ENCODE measurements around the gene GABBR2. TPM values are rescaled to one million over a fixed set of nuclear protein-coding genes. Genes with fewer than 3 reads are reported as not detected.
A peak's percentile ranks its signal among the peaks of the same experiment; 100 is the strongest.

Gene GABBR2
- total and polyA plus RNA-seq, 9 of the 15 experiments (the other 6 are each of a cell fraction or from before 2014, with no cell fraction given): 0.15 to 1.9 (median 0.32) TPM

DNA sequence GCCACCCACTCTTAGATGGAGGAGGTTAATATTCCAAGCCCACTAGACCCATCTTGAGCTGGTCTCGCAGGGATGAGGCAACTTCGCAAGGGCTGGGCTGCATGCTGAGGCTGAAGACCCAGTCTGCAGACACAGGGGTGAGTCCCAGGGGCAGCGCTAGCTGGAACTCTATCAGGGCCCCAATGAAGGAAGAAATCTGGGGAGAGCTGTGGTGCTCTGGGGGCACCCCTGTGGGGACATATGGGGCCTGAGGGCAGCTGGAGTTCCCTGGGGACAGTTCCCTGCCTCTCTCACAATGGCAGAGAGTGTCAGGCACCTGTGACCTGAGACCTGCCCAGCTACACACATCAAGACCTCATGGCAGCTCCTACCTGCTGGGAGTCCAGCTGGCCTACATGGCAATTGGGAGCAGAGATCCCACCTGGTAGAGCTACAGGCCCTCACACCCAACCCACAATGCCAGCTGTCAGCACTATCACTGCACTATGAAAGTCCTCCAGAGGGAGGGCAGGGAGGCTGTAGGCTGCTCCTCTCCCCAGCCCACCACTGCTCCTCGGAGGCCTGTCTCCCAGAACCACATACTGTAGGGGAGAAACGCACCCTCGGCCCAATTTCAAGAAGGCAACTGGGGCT, 202.2 kb downstream of the GABBR2 start (continued):
- TF ChIP-seq, protein P1, sequence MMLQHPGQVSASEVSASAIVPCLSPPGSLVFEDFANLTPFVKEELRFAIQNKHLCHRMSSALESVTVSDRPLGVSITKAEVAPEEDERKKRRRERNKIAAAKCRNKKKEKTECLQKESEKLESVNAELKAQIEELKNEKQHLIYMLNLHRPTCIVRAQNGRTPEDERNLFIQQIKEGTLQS (IDR thresholded peaks at IDR 0.05): no peak
- TF ChIP-seq, protein P1 (CRISPR knock-in tag; conservative IDR thresholded peaks at IDR 0.05): no peak
- TF ChIP-seq, protein P2, sequence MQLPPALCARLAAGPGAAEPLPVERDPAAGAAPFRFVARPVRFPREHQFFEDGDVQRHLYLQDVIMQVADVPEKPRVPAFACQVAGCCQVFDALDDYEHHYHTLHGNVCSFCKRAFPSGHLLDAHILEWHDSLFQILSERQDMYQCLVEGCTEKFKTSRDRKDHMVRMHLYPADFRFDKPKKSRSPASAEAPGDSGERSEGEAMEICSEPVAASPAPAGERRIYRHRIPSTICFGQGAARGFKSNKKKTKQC (CRISPR knock-in tag; IDR thresholded peaks at IDR 0.05): no peak

DNA sequence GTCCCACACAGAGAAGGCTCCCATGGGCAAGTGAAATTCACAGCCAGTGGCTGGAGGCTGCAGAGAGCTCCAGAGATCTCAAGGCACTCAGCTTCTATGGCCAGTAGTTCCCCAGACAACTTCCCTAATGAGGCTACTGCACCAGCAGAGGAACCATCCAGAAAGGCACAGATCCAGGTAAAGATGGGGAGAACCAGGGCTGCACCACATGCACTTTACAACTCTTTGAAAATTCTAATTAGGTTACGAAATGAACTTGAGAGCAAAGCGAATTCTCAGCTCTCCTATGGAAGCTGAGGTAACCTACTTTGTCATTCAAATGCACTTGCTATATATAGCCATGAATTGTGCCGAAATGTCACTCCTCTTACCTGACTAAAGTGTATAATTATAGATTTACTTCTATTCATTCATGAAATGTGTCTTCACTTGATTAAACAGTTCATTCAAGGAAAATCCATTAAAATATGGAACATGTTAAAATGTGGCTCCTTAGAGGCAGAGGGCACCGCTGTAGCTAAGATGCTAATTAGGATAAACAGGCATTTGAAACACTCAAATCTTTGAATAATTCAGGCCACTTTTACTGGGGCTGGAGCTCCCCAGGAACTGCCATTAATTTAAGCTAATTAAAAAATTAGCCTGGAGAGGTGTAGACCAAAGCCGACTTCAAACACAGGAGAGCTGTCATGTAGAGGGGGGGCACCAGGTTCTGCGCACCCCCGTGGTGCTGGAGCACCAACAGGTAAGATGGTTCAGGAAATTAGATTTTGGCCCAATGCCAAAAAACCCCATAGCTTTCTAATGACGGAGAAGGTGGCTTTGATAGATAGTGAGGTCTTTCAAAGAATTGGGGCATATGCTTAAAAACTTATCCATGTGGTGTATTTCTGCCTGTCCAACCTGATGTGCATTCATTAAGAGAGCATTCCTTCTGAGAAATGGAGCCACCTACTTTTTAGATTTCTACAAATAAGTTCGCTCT, 204.1 kb downstream of the GABBR2 start:
- Histone ChIP-seq H4K20me1 (replicated peaks; ENCODE audit: control insufficient read depth, insufficient read depth, low read length) (no peaks in the 10 kb centered on the region), H3K9me1 (ENCODE audit: control insufficient read depth, insufficient read depth, low read length) (no peaks in the 10 kb centered on the region), H3K79me2 (ENCODE audit: control insufficient read depth, insufficient read depth, low read length) (no peaks in the 10 kb centered on the region), H3K9ac (ENCODE audit: insufficient read depth in 1 of 2, low read depth in 2 of 2, low read length in 2 of 2) (no peak overlapping the region), H3K27me3 (ENCODE audit: control insufficient read depth in 2 of 2, insufficient read depth in 2 of 2, low read length in 2 of 2) (no peaks in the 10 kb centered on the region; a peak in 1 of 5 replicates), H3K4me2 (ENCODE audit: insufficient read depth, low read length) (no peak overlapping the region), H3K4me1 (replicated peaks in 1 of 2; ENCODE audit: control insufficient read depth in 2 of 2, insufficient read depth in 2 of 2, low read length in 2 of 2) (peaks cover 0 to 3% of the 10 kb centered on the region in 2 experiments; a peak in 2 of 5 replicates), H3K27ac (ENCODE audit: extremely low read depth, low read depth, low read length) (no peak overlapping the region), H3K9me3 (replicated peaks; ENCODE audit: control insufficient read depth, insufficient read depth, low read depth, low read length) (no peaks in the 10 kb centered on the region), H2AFZ (ENCODE audit: low read depth, low read length) (peak overlapping the region; percentile 48; the same call in 1 of the 2 replicates), H3K36me3 (ENCODE audit: control insufficient read depth, insufficient read depth, low read length) (no peaks in the 10 kb centered on the region), H3K4me3 (no peak overlapping the region)
- intact Hi-C loops (cut with micrococcal nuclease): no loop called here
- FAIRE-seq: no peak
- POLR2A ChIA-PET: interaction anchor here (0.9 to 1.4 kb wide), 2 partner anchors 11 to 18 kb away, joined by 3 to 4 read pairs; no protein-coding TSS in a partner anchor
- in situ Hi-C loops (cut with MboI): no loop called here
- 38% methylated on average over 9 of the region's 9 CpGs for WGBS (ENCODE audit: insufficient coverage, low coverage, missing lambda C conversion rate)
- no TSS peak for BruUV-seq (replicated peaks)
- peak; percentile 59 for ATAC-seq
- DNase-seq (ENCODE audit: extremely low read depth in 1 of 4, low spot score in 3 of 4): peak in 3 of 4 experiments; percentile 43 to 57 (median 53)
- CTCF ChIA-PET (ENCODE audit: low intra/inter-chr PET ratio): interaction anchor here (0.6 kb wide), 1 partner anchor 38 kb away, joined by 3 read pairs; no protein-coding TSS in a partner anchor
- TF ChIP-seq ZNF347 (CRISPR knock-in tag; IDR thresholded peaks at IDR 0.05; ENCODE audit: low read depth): no peak
- TF ChIP-seq CBFB (CRISPR knock-in tag; IDR thresholded peaks at IDR 0.05): no peak
- TF ChIP-seq HEY1 (CRISPR knock-in tag; IDR thresholded peaks at IDR 0.05; ENCODE audit: borderline replicate concordance): no peak
- peak; percentile 72 for TF ChIP-seq ARID1B (IDR thresholded peaks at IDR 0.05)
- TF ChIP-seq, protein P3, sequence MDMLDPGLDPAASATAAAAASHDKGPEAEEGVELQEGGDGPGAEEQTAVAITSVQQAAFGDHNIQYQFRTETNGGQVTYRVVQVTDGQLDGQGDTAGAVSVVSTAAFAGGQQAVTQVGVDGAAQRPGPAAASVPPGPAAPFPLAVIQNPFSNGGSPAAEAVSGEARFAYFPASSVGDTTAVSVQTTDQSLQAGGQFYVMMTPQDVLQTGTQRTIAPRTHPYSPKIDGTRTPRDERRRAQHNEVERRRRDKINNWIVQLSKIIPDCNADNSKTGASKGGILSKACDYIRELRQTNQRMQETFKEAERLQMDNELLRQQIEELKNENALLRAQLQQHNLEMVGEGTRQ (CRISPR knock-in tag; IDR thresholded peaks at IDR 0.05): no peak
- TF ChIP-seq TBP (optimal IDR thresholded peaks at IDR 0.05; ENCODE audit: low read depth, low read length): no peak
- TF ChIP-seq, protein P4, sequence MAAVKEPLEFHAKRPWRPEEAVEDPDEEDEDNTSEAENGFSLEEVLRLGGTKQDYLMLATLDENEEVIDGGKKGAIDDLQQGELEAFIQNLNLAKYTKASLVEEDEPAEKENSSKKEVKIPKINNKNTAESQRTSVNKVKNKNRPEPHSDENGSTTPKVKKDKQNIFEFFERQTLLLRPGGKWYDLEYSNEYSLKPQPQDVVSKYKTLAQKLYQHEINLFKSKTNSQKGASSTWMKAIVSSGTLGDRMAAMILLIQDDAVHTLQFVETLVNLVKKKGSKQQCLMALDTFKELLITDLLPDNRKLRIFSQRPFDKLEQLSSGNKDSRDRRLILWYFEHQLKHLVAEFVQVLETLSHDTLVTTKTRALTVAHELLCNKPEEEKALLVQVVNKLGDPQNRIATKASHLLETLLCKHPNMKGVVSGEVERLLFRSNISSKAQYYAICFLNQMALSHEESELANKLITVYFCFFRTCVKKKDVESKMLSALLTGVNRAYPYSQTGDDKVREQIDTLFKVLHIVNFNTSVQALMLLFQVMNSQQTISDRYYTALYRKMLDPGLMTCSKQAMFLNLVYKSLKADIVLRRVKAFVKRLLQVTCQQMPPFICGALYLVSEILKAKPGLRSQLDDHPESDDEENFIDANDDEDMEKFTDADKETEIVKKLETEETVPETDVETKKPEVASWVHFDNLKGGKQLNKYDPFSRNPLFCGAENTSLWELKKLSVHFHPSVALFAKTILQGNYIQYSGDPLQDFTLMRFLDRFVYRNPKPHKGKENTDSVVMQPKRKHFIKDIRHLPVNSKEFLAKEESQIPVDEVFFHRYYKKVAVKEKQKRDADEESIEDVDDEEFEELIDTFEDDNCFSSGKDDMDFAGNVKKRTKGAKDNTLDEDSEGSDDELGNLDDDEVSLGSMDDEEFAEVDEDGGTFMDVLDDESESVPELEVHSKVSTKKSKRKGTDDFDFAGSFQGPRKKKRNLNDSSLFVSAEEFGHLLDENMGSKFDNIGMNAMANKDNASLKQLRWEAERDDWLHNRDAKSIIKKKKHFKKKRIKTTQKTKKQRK (IDR thresholded peaks at IDR 0.05; ENCODE audit: borderline replicate concordance, low read depth, low read length): no peak
- no peak for TF ChIP-seq KLF6 (CRISPR knock-in tag; IDR thresholded peaks at IDR 0.05; ENCODE audit: borderline replicate concordance)
- TF ChIP-seq CBFA2T3 (IDR thresholded peaks at IDR 0.05): peak; percentile 66

Data from K562 (cell line).